ENCODE measurements around the gene ZNF552. TPM values are rescaled to one million over a fixed set of nuclear protein-coding genes. Genes with fewer than 3 reads are reported as not detected.

The ZNF552 gene
- total and polyA plus RNA-seq, 2 of the 13 experiments (the other 11 are each of a cell fraction or from before 2014, with no cell fraction given): 8.1 to 16.6 TPM

DNA sequence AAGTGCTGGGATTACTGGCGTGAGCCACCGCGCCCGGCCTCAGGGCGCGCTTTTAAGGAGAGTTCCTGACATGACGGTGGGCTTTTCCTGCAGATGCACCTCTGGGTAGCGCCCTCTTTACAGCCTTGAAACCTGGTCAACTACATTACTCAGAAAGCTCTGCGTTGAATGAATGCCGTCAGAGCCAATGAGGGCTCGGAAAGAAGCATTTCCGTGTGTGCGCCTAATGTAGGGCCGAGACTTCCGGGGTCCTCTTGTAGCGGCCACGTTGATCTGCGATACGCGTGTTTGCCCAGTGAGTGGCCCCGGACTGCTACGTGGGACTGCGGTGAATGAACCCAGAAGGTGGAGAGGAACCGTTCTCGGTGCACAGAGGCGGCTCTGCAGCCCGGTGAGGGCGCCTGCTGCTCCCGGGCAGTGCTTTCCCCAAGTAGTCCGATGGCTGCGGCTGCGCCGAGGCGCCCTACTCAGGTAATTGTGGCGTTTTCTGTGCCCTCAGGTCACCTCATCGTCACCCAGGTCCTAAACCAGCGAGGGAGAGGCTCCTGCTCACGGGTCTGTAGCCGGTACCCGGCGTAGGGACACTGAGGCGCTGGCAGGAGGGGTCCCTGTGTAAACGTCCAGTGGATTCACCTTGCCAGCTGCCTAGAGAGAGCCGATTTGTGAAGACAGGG is 4.9 kb upstream of the ZNF552 start (continued):
- TF ChIP-seq DMTF1 (CRISPR knock-in tag; IDR thresholded peaks at IDR 0.05) (no peak), ISL2 (CRISPR knock-in tag; IDR thresholded peaks at IDR 0.05) (peak; percentile 67), TBX2 (CRISPR knock-in tag; IDR thresholded peaks at IDR 0.05; ENCODE audit: borderline replicate concordance) (no peak), ZNF17 (CRISPR knock-in tag; IDR thresholded peaks at IDR 0.05) (no peak), PHF8 (CRISPR knock-in tag; IDR thresholded peaks at IDR 0.05) (peak; percentile 90), ZNF24 (IDR thresholded peaks at IDR 0.05) (no peak), CENPX (CRISPR knock-in tag; IDR thresholded peaks at IDR 0.05) (no peak), PAX8 (CRISPR knock-in tag; IDR thresholded peaks at IDR 0.05; ENCODE audit: borderline replicate concordance) (no peak), SP2 (CRISPR knock-in tag; IDR thresholded peaks at IDR 0.05) (peak; percentile 94), MYPOP (CRISPR knock-in tag; IDR thresholded peaks at IDR 0.05) (peak; percentile 78; the same call in 1 of the 2 replicates), MLLT10 (CRISPR knock-in tag; IDR thresholded peaks at IDR 0.05) (no peak), ARNT (IDR thresholded peaks at IDR 0.05) (no peak), ZNF468 (CRISPR knock-in tag; IDR thresholded peaks at IDR 0.05) (no peak), ZNF720 (CRISPR knock-in tag; IDR thresholded peaks at IDR 0.05) (no peak)
- TF ChIP-seq, protein P1, sequence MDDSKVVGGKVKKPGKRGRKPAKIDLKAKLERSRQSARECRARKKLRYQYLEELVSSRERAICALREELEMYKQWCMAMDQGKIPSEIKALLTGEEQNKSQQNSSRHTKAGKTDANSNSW (CRISPR knock-in tag; IDR thresholded peaks at IDR 0.05; ENCODE audit: borderline replicate concordance): no peak
- TF ChIP-seq, protein P2, sequence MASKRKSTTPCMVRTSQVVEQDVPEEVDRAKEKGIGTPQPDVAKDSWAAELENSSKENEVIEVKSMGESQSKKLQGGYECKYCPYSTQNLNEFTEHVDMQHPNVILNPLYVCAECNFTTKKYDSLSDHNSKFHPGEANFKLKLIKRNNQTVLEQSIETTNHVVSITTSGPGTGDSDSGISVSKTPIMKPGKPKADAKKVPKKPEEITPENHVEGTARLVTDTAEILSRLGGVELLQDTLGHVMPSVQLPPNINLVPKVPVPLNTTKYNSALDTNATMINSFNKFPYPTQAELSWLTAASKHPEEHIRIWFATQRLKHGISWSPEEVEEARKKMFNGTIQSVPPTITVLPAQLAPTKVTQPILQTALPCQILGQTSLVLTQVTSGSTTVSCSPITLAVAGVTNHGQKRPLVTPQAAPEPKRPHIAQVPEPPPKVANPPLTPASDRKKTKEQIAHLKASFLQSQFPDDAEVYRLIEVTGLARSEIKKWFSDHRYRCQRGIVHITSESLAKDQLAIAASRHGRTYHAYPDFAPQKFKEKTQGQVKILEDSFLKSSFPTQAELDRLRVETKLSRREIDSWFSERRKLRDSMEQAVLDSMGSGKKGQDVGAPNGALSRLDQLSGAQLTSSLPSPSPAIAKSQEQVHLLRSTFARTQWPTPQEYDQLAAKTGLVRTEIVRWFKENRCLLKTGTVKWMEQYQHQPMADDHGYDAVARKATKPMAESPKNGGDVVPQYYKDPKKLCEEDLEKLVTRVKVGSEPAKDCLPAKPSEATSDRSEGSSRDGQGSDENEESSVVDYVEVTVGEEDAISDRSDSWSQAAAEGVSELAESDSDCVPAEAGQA (IDR thresholded peaks at IDR 0.05; ENCODE audit: low read depth): peak; percentile 47; the same call in 1 of the 2 replicates
- TF ChIP-seq, protein P2 (CRISPR knock-in tag; IDR thresholded peaks at IDR 0.05; ENCODE audit: borderline replicate concordance): no peak
- TF ChIP-seq, protein P3, sequence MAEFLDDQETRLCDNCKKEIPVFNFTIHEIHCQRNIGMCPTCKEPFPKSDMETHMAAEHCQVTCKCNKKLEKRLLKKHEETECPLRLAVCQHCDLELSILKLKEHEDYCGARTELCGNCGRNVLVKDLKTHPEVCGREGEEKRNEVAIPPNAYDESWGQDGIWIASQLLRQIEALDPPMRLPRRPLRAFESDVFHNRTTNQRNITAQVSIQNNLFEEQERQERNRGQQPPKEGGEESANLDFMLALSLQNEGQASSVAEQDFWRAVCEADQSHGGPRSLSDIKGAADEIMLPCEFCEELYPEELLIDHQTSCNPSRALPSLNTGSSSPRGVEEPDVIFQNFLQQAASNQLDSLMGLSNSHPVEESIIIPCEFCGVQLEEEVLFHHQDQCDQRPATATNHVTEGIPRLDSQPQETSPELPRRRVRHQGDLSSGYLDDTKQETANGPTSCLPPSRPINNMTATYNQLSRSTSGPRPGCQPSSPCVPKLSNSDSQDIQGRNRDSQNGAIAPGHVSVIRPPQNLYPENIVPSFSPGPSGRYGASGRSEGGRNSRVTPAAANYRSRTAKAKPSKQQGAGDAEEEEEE (CRISPR knock-in tag; IDR thresholded peaks at IDR 0.05; ENCODE audit: borderline replicate concordance): no peak
